Fibroblast of lung (primary cell): ENCODE results near the gene MRPL58. TPM values are rescaled to one million over a fixed set of nuclear protein-coding genes. Genes with fewer than 3 reads are reported as not detected.

ENCODE experiments used
- DNase-seq, 2 donors: peaks; one replicate each; pipeline versions ENCODE4 v3.0.0 to v3.0.0-alpha.2; 2010; ENCODE audit warnings: low read depth in 2 of 2
- H2AFZ ChIP-seq: 2 replicates; pipeline ENCODE4 v1.5.1; 2012; ENCODE audit warnings: low read length, control low read depth, inconsistent platforms
- H3K27ac ChIP-seq: 2 replicates; pipeline ENCODE4 v1.5.1; 2011; ENCODE audit warnings: low read length, control low read depth; ENCODE audit not compliant: insufficient read depth
- H3K27me3 ChIP-seq: 2 replicates; pipeline ENCODE4 v1.5.1; 2011; ENCODE audit warnings: mild to moderate bottlenecking, low read length; ENCODE audit not compliant: control insufficient read depth, insufficient read depth
- H3K36me3 ChIP-seq: 2 replicates; pipeline ENCODE4 v1.5.1; 2011; ENCODE audit warnings: low read length; ENCODE audit not compliant: control insufficient read depth, insufficient read depth
- H3K4me1 ChIP-seq: 2 replicates; pipeline ENCODE4 v1.5.1; 2011; ENCODE audit warnings: low read length; ENCODE audit not compliant: control insufficient read depth, insufficient read depth; ENCODE audit errors: extremely low read depth
- H3K4me2 ChIP-seq: 2 replicates; pipeline ENCODE4 v1.5.1; 2011; ENCODE audit warnings: low read length, control low read depth; ENCODE audit not compliant: insufficient read depth; ENCODE audit errors: extremely low read depth
- H3K4me3 ChIP-seq, 4 experiments: fragments of 200-600 bp in 1 of 4; sonication (generic) in 1 of 4; replicated peaks in 1 of 4; 2 replicates each; pipeline ENCODE4 v1.5.1; 2011 to 2016; ENCODE audit warnings: low read length in 4 of 4, low read depth in 3 of 4, mild to moderate bottlenecking in 3 of 4, control low read depth in 2 of 4, inconsistent platforms in 1 of 4, mixed read lengths in 1 of 4; ENCODE audit not compliant: insufficient read depth in 1 of 4; ENCODE audit errors: control extremely low read depth in 1 of 4
- H3K79me2 ChIP-seq: 2 replicates; pipeline ENCODE4 v1.5.1; 2012; ENCODE audit warnings: mild to moderate bottlenecking, low read length, inconsistent platforms; ENCODE audit not compliant: control insufficient read depth, insufficient read depth
- H3K9ac ChIP-seq: 2 replicates; pipeline ENCODE4 v1.5.1; 2011; ENCODE audit warnings: mild to moderate bottlenecking, low read length, control low read depth; ENCODE audit not compliant: insufficient read depth
- H3K9me3 ChIP-seq: 2 replicates; pipeline ENCODE4 v1.5.1; 2012; ENCODE audit warnings: low read depth, low read length; ENCODE audit not compliant: control insufficient read depth, insufficient read depth
- H4K20me1 ChIP-seq: 2 replicates; pipeline ENCODE4 v1.5.1; 2011; ENCODE audit warnings: low read length; ENCODE audit not compliant: control insufficient read depth, insufficient read depth; ENCODE audit errors: extremely low read depth
- EZH2 ChIP-seq: IDR thresholded peaks from 2 replicates; pipeline ENCODE4 v1.5.1; 2012; ENCODE audit warnings: low read length, control low read depth, mild to moderate bottlenecking; ENCODE audit errors: missing control alignments
- polyA plus RNA-seq, 2 donors: library from polyadenylated mRNA; depleted of rRNA in 1 of 2; stranded (reverse) in 1 of 2; unstranded in 1 of 2; fragments of >200 nt; gene quantifications; 2 replicates each; pipeline ENCODE4 v1.2.1, GENCODE V29; 2011 to 2012; ENCODE audit warnings: missing spikeins in 1 of 2
- total RNA-seq: library from RNA; depleted of rRNA; stranded (reverse); fragments of >200 nt; gene quantifications from 2 replicates; pipeline ENCODE4 v1.2.1, GENCODE V29; 2014
- TF ChIP-seq, protein P1 (sequence below), 2 donors: IDR thresholded peaks in 1 of 2; conservative IDR thresholded peaks in 1 of 2; 1 replicate in 1 of 2; 2 replicates in 1 of 2; pipeline ENCODE4 v1.5.1; 2011 to 2012; ENCODE audit warnings: low read length in 2 of 2, control low read depth in 1 of 2, inconsistent platforms in 1 of 2, low read depth in 1 of 2, mild to moderate bottlenecking in 1 of 2

The MRPL58 gene
- total and polyA plus RNA-seq, 2 donors (not counting 1 experiment from before 2014, with no cell fraction given), result 35.2 to 49.1 TPM

DNA sequence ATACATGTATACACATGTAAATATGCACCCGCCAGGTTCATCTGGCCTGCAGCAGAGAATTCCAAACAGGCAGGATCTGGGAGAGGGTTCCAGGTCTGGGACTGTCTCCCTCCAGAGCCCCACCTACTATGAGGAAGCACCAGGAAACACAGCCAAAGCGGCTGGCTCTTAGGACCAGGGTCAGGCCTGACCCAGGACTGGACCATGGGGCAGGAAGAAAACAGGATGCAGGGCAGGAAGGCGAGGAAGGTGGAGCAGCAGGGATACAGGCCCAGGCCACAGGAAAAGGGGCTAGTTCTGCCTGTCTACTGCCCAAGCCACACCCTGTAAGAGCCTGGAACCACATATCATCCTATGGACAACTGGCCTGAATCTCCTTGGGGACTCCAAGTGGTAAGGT lies 42.1 kb upstream of the MRPL58 start:
- no peaks in the 10 kb centered on the region for H4K20me1 ChIP-seq
- H3K27me3 ChIP-seq, result peaks cover 27% of the 10 kb centered on the region
- H3K79me2 ChIP-seq, result no peaks in the 10 kb centered on the region
- H3K27ac ChIP-seq, result no peak overlapping the region
- H3K4me3 ChIP-seq, result no peak overlapping the region
- H3K4me1 ChIP-seq, result no peaks in the 10 kb centered on the region
- DNase-seq, result no peak
- no peak for TF ChIP-seq EZH2
- TF ChIP-seq, protein P1, sequence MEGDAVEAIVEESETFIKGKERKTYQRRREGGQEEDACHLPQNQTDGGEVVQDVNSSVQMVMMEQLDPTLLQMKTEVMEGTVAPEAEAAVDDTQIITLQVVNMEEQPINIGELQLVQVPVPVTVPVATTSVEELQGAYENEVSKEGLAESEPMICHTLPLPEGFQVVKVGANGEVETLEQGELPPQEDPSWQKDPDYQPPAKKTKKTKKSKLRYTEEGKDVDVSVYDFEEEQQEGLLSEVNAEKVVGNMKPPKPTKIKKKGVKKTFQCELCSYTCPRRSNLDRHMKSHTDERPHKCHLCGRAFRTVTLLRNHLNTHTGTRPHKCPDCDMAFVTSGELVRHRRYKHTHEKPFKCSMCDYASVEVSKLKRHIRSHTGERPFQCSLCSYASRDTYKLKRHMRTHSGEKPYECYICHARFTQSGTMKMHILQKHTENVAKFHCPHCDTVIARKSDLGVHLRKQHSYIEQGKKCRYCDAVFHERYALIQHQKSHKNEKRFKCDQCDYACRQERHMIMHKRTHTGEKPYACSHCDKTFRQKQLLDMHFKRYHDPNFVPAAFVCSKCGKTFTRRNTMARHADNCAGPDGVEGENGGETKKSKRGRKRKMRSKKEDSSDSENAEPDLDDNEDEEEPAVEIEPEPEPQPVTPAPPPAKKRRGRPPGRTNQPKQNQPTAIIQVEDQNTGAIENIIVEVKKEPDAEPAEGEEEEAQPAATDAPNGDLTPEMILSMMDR (conservative IDR thresholded peaks at IDR 0.05 in 1 of 2, IDR thresholded peaks at IDR 0.05 in 1 of 2; ENCODE audit: low read depth in 1 of 2, low read length in 2 of 2), result no peak
- H3K9ac ChIP-seq, result no peak overlapping the region
- H3K9me3 ChIP-seq, result no peaks in the 10 kb centered on the region
- H3K36me3 ChIP-seq, result no peaks in the 10 kb centered on the region
- no peak overlapping the region for H2AFZ ChIP-seq
- H3K4me2 ChIP-seq, result no peak overlapping the region

DNA sequence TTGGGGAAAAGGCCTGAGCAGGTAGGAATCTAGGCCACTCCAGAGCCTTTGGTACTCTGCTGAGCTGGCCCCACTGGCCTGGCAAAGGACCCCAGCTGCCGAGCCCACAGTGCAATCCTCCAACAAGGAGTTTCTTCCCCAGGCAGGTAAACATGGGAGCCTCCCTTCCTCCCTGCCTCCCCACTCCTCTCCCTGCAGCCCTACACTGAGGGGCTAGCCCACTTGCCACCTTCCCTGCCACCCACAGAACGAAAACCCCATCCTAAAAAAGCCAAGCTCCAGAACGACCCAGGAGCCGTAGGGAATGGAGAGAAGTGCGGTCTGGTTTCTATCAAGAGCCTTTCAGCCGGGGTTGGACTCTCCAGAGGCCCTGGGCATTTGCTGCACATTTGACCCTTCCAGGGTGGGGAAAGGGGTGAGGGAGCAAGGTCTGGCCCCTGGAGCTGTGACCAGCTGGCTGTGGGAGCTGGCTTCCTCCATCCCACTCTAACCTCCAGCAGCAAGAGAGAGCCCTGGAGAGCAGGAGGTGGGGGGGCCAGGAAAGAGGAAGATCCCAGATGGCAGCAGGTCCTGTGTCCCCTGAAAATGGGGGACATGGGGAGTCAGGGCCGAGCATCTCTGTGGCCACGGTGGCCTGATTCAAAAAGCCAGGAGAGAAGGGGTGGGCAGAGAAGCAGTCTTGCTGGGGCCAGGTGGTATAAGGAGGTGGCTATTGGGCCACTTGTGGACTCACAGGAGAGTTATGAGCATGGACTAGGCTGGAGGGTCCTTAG lies 41.2 kb upstream of the MRPL58 start:
- H3K79me2 ChIP-seq, result no peaks in the 10 kb centered on the region
- no peaks in the 10 kb centered on the region for H3K36me3 ChIP-seq
- peaks cover 27% of the 10 kb centered on the region for H3K27me3 ChIP-seq
- no peaks in the 10 kb centered on the region for H3K9me3 ChIP-seq
- H3K4me2 ChIP-seq, result no peak overlapping the region
- no peaks in the 10 kb centered on the region for H3K4me1 ChIP-seq
- H3K4me3 ChIP-seq, result no peak overlapping the region
- no peak overlapping the region for H2AFZ ChIP-seq
- TF ChIP-seq, protein P1 (conservative IDR thresholded peaks at IDR 0.05 in 1 of 2, IDR thresholded peaks at IDR 0.05 in 1 of 2; ENCODE audit: low read depth in 1 of 2, low read length in 2 of 2), result no peak
- no peak overlapping the region for H3K27ac ChIP-seq
- H3K9ac ChIP-seq, result no peak overlapping the region
- no peak for DNase-seq
- H4K20me1 ChIP-seq, result no peaks in the 10 kb centered on the region

DNA sequence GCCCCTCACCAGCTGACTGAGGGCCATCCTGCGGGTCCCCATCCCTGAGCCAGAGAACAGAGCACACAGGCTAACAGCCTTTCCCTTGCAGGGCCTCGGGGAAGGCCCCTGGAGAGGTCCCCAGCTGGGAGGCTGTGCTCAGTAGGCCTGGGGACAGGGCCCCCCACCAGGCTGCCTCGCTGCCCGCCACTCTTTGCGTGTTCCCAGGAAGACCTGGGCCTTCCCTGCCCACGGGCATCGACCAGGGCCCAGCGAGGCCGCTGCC lies 40.7 kb upstream of the MRPL58 start:
- Histone ChIP-seq H3K9me3 (no peaks in the 10 kb centered on the region), H3K36me3 (no peaks in the 10 kb centered on the region), H3K27me3 (peaks cover 27% of the 10 kb centered on the region), H3K9ac (no peak overlapping the region), H3K27ac (no peak overlapping the region), H3K79me2 (no peaks in the 10 kb centered on the region), H3K4me3 (no peak overlapping the region), H3K4me1 (no peaks in the 10 kb centered on the region), H2AFZ (no peak overlapping the region), H3K4me2 (no peak overlapping the region), H4K20me1 (no peaks in the 10 kb centered on the region)
- TF ChIP-seq, protein P1 (conservative IDR thresholded peaks at IDR 0.05 in 1 of 2, IDR thresholded peaks at IDR 0.05 in 1 of 2; ENCODE audit: low read depth in 1 of 2, low read length in 2 of 2), result no peak
- TF ChIP-seq EZH2, result peak; percentile 70
- no peak for DNase-seq
